Calu3 (cell line): ENCODE results near the gene BRD2. TPM values are rescaled to one million over a fixed set of nuclear protein-coding genes. Genes with fewer than 3 reads are reported as not detected.

Experiments
- Bru-seq: library from RNA; stranded (reverse); fragments of 400-500 nt; gene quantifications from one replicate; lab custom pipeline; 2021; lab: Mats Ljungman, UMichigan
- BruChase-seq, 2 experiments: library from RNA; stranded (reverse); fragments of 400-500 nt; gene quantifications; one replicate each; lab custom pipeline; 2021; lab: Mats Ljungman, UMichigan
- BruUV-seq: library from RNA; stranded (reverse); fragments of 400-500 nt; replicated peaks from 2 replicates; lab custom pipeline; 2021; lab: Mats Ljungman, UMichigan
- CTCF ChIA-PET: fragments of 300-600 bp; sonication (Branson Sonifier 250); formaldehyde crosslinking; loops from one replicate; lab custom pipeline; 2022; ENCODE audit warnings: antibody characterized with exemption; lab: Charles Lee
- DNase-seq: peaks from one replicate; pipeline ENCODE4 v3.0.0; 2022
- H3K27ac Mint-ChIP-seq: one replicate; pipeline ENCODE4 v1.8.0; 2022; ENCODE audit warnings: mixed read lengths; ENCODE audit not compliant: unreplicated experiment
- H3K27me3 Mint-ChIP-seq: one replicate; pipeline ENCODE4 v1.8.0; 2022; ENCODE audit warnings: mixed read lengths; ENCODE audit not compliant: unreplicated experiment
- H3K36me3 Mint-ChIP-seq: one replicate; pipeline ENCODE4 v1.8.0; 2022; ENCODE audit warnings: mild to moderate bottlenecking, moderate library complexity, mixed read lengths; ENCODE audit not compliant: insufficient read depth, unreplicated experiment
- H3K4me1 Mint-ChIP-seq: one replicate; pipeline ENCODE4 v1.8.0; 2022; ENCODE audit warnings: mild to moderate bottlenecking, low read depth, mixed read lengths; ENCODE audit not compliant: unreplicated experiment
- H3K4me3 Mint-ChIP-seq: one replicate; pipeline ENCODE4 v1.8.0; 2022; ENCODE audit warnings: mild to moderate bottlenecking, low read depth, moderate library complexity, mixed read lengths; ENCODE audit not compliant: unreplicated experiment
- H3K9me3 Mint-ChIP-seq: one replicate; pipeline ENCODE4 v1.8.0; 2022; ENCODE audit warnings: low read depth, mixed read lengths; ENCODE audit not compliant: unreplicated experiment
- intact Hi-C: fragments of 100-400 bp; cut with micrococcal nuclease; formaldehyde crosslinking; loops from one replicate; pipeline ENCODE4 v1.10.0; 2022; ENCODE audit not compliant: unreplicated experiment
- long read RNA-seq: library from polyadenylated mRNA; stranded (forward); transcript quantifications from one replicate; pipeline ENCODE4 v2.0.0, GENCODE V29; 2022
- total RNA-seq: library from RNA; stranded (reverse); gene quantifications from 2 replicates; pipeline ENCODE4 v1.2.3, GENCODE V29; 2022
- TF ChIP-seq, protein P1 (sequence below): fragments of 200-600 bp; IDR thresholded peaks from one replicate; pipeline ENCODE4 v1.8.0; 2022; ENCODE audit warnings: antibody characterized with exemption; ENCODE audit not compliant: unreplicated experiment

The BRD2 gene
- total RNA-seq (351 and 356 TPM in 2 replicates), Bru-seq, nascent RNA (percentile 100 among the genes with signal in this experiment), BruChase-seq, experiment 1, labeled RNA remaining after a 6-hour chase (percentile 98 among the genes with signal in this experiment), BruChase-seq, experiment 2, labeled RNA remaining after a 2-hour chase (percentile 99 among the genes with signal in this experiment)
- long read RNA-seq, partial matches to known transcripts, result 26 of 247 reads
- long read RNA-seq, other reads (novel, unspliced or antisense), result 216 of 247 reads

DNA sequence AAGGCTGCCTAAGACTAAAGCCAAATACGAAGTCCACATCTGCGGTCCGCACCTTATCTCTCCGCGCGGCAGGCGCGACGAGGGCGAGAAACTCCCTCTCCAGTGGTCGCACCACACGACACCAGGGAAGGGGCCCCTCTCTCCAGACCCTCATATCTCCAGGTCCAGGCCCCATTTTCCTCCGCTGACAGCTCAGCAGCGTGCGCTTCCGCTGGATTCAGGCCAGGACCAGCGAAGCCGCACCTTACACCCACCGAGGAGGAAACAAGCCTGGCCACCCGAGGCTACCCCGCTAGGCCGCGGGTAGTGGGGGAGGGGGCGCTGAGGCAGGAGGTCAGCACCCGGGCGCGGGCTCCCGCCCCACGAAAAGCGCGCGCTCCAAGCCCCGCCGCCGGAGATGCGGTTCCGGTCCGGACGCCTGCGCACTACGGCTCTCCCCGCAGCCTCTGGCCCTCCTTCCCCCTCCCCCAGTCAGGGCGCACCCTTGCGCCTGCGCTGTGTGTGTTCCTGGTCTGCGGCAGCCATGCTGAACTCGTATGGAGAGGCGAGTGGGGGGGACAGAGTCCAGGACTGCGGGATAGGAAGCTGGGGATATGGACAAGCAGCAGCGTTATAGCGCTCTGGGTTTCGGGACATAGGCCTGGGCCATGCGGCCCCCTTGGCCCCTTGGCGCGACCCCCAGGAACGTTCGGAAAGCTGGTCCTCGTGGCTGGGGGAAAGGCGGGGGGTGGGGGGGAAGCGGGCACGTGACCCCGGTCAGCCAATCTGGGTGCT is at the start of gene BRD2:
BRD2 (plus strand) TSS at position 502 of the 774 bp plus-strand sequence. CDS start 4,305 bp downstream, outside the sequence.
- Mint-ChIP-seq H3K9me3 (no peaks in the 10 kb centered on the region), H3K27ac (peak within 1 kb of the TSS; percentile 85), H3K27me3 (no peaks in the 10 kb centered on the region), H3K36me3 (peaks cover 67% of the 10 kb centered on the region), H3K4me3 (peak within 1 kb of the TSS; percentile 77), H3K4me1 (peaks cover 41% of the 10 kb centered on the region)
- DNase-seq, result peak; percentile 99
- intact Hi-C loops, result no loop called here
- BruUV-seq, result TSS peak; percentile 27
- TF ChIP-seq, protein P1, sequence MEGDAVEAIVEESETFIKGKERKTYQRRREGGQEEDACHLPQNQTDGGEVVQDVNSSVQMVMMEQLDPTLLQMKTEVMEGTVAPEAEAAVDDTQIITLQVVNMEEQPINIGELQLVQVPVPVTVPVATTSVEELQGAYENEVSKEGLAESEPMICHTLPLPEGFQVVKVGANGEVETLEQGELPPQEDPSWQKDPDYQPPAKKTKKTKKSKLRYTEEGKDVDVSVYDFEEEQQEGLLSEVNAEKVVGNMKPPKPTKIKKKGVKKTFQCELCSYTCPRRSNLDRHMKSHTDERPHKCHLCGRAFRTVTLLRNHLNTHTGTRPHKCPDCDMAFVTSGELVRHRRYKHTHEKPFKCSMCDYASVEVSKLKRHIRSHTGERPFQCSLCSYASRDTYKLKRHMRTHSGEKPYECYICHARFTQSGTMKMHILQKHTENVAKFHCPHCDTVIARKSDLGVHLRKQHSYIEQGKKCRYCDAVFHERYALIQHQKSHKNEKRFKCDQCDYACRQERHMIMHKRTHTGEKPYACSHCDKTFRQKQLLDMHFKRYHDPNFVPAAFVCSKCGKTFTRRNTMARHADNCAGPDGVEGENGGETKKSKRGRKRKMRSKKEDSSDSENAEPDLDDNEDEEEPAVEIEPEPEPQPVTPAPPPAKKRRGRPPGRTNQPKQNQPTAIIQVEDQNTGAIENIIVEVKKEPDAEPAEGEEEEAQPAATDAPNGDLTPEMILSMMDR, result no peak
- CTCF ChIA-PET, result interaction anchor here (0.7 to 11.8 kb wide), 7 partner anchors 13 to 130 kb away, joined by 3 to 143 read pairs (median 4); partner anchors contain the start of genes HLA-DMA and TAP2

DNA sequence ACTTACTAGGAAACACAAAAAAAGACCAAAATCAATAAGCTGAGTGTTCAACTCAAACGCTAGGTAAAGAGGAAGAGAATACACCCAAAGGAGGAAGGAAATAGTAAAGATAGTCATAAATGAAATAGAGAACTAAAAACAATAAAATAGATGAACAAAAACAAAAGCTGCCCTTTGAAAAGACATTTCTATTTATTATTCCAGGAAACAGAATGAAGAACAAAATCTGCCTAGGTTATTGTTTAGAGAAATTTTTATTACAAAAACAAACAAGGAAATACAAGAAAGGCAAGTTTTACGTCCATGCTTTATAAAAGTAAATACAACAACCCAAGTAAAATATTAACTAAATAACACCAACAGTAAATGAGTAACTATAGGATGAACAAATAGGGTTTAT is 47.7 kb upstream of the BRD2 start:
- Mint-ChIP-seq H3K4me3 (peak overlapping the region; percentile 36), H3K4me1 (peaks cover 32% of the 10 kb centered on the region)

DNA sequence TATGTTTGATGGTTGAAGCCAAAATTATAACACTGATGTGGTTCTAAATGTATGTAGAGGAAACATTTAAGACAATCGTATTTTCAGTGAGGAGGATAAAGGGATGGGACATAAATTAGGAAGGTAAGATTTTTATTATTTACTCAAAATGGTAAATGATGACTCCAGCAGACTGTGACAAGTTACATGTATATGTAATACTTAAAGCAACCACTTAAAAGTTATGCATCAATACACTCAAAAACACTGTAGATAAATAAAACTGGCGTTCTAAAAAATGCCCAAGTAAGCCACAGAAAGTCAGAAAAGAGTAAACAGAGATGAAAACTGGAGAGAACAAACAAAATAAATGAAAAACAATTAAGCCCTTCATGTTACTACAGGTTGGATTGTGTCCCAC is 46.3 kb upstream of the BRD2 start:
- CTCF ChIA-PET, result no interaction called here
- intact Hi-C loops, result no loop called here
- H3K27me3 Mint-ChIP-seq, result no peaks in the 10 kb centered on the region

More for the DNA sequence above, 47.7 kb upstream of the BRD2 start:
- Mint-ChIP-seq H3K36me3 (no peaks in the 10 kb centered on the region), H3K9me3 (no peaks in the 10 kb centered on the region), H3K27ac (peak overlapping the region; percentile 87), H3K27me3 (no peaks in the 10 kb centered on the region)
- no TSS peak for BruUV-seq
- no peak for DNase-seq
- TF ChIP-seq, protein P1, result no peak
- CTCF ChIA-PET, result interaction anchor here (0.8 to 1.6 kb wide), 3 partner anchors 12 to 64 kb away, joined by 3 to 7 read pairs (median 6); no protein-coding TSS in a partner anchor
- intact Hi-C loops, result no loop called here

DNA sequence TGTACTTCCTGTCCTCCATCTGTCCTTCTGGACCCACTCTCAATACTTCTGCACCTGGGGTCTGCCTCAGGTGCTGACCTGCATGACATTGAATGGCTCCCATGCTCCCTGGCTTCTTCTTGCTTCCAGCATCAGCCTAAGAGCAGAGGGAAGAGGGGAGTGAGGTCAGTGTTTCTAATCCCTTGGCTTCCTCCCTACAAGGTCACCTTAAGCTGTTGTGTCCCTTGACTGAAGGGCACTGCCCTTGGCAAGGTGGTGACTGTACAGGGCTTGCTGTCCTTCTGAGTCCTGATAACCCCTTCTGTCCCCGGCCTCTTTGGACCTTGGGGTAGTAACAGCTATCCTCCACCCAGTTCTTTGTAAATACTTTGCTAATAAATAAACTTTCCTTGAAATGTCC is 37.2 kb upstream of the BRD2 start:
- intact Hi-C loops, result no loop called here
- no peak overlapping the region for H3K4me3 Mint-ChIP-seq
- H3K36me3 Mint-ChIP-seq, result no peaks in the 10 kb centered on the region
- BruUV-seq, result no TSS peak
- no peak for DNase-seq
- TF ChIP-seq, protein P1, result no peak
- H3K27ac Mint-ChIP-seq, result no peak overlapping the region
- H3K9me3 Mint-ChIP-seq, result no peaks in the 10 kb centered on the region
- H3K4me1 Mint-ChIP-seq, result peaks cover 10% of the 10 kb centered on the region
- H3K27me3 Mint-ChIP-seq, result no peaks in the 10 kb centered on the region
- CTCF ChIA-PET, result interaction anchor here (1.2 kb wide), 1 partner anchor 53 kb away, joined by 7 read pairs; no protein-coding TSS in a partner anchor

More for the DNA sequence above, 46.3 kb upstream of the BRD2 start:
- no TSS peak for BruUV-seq
- Mint-ChIP-seq H3K4me3 (no peak overlapping the region), H3K9me3 (no peaks in the 10 kb centered on the region), H3K4me1 (peaks cover 32% of the 10 kb centered on the region), H3K36me3 (no peaks in the 10 kb centered on the region), H3K27ac (peak overlapping the region; percentile 87)
- TF ChIP-seq, protein P1, result no peak
- DNase-seq, result no peak
